Karpas-422 (cell line): Measurements from ENCODE around the gene ITGB7. TPM values are rescaled to one million over a fixed set of nuclear protein-coding genes. Genes with fewer than 3 reads are reported as not detected.

Experiments used
- DNase-seq: peaks from one replicate; pipeline ENCODE4 v3.0.0-alpha.2; 2015
- H2AFZ ChIP-seq: fragments of 200-600 bp; sonication (generic); 2 replicates; pipeline ENCODE4 v1.6.1; 2014; ENCODE audit warnings: antibody characterized with exemption, low read length, mixed read lengths
- H3K27ac ChIP-seq: fragments of 200-600 bp; sonication (generic); 2 replicates; pipeline ENCODE4 v1.5.1; 2014; ENCODE audit warnings: mild to moderate bottlenecking, low read length, moderate library complexity
- H3K27me3 ChIP-seq: fragments of 200-600 bp; sonication (generic); 2 replicates; pipeline ENCODE4 v1.6.1; 2014; ENCODE audit warnings: low read length, mixed read lengths
- H3K36me3 ChIP-seq: fragments of 200-600 bp; sonication (generic); 2 replicates; pipeline ENCODE4 v1.6.1; 2014; ENCODE audit warnings: low read length, mixed read lengths; ENCODE audit not compliant: insufficient read depth
- H3K4me1 ChIP-seq: fragments of 200-600 bp; sonication (generic); 2 replicates; pipeline ENCODE4 v1.6.1; 2014; ENCODE audit warnings: mild to moderate bottlenecking, low read length, mixed read lengths
- H3K4me2 ChIP-seq: fragments of 200-600 bp; sonication (generic); 2 replicates; pipeline ENCODE4 v1.6.1; 2014; ENCODE audit warnings: low read length, low read depth, mild to moderate bottlenecking; ENCODE audit not compliant: poor library complexity, severe bottlenecking
- H3K4me3 ChIP-seq: fragments of 200-600 bp; sonication (generic); 2 replicates; pipeline ENCODE4 v1.5.1; 2014; ENCODE audit warnings: mild to moderate bottlenecking, antibody characterized with exemption, low read length, mixed read lengths
- H3K79me2 ChIP-seq: fragments of 200-600 bp; sonication (generic); 2 replicates; pipeline ENCODE4 v1.6.1; 2014; ENCODE audit warnings: mild to moderate bottlenecking, low read length, mixed read lengths
- H3K9ac ChIP-seq: fragments of 200-600 bp; sonication (generic); 2 replicates; pipeline ENCODE4 v1.6.0; 2014; ENCODE audit warnings: low read length
- H3K9me2 ChIP-seq: fragments of 200-600 bp; sonication (generic), shearing (Covaris generic); replicated peaks from 2 replicates; pipeline ENCODE4 v1.6.0; 2014; ENCODE audit warnings: mild to moderate bottlenecking, low read length, moderate library complexity; ENCODE audit not compliant: insufficient read depth
- H3K9me3 ChIP-seq: fragments of 300-700, 200-600 bp; sonication (generic); 2 replicates; pipeline ENCODE4 v1.6.1; 2014; ENCODE audit warnings: low read length, mixed read lengths
- H4K20me1 ChIP-seq: fragments of 200-600 bp; sonication (generic); 2 replicates; pipeline ENCODE4 v1.6.1; 2014; ENCODE audit warnings: mild to moderate bottlenecking, antibody characterized with exemption, low read length, low read depth; ENCODE audit not compliant: insufficient read depth
- total RNA-seq: library from RNA; depleted of rRNA; stranded (reverse); fragments of >200 nt; shearing (Covaris generic); gene quantifications from 2 replicates; pipeline ENCODE4 v1.2.3, GENCODE V29; 2014; ENCODE audit warnings: low replicate concordance

ITGB7 gene
- total RNA-seq, 1 experiment from 2014 or later = 124 TPM

DNA sequence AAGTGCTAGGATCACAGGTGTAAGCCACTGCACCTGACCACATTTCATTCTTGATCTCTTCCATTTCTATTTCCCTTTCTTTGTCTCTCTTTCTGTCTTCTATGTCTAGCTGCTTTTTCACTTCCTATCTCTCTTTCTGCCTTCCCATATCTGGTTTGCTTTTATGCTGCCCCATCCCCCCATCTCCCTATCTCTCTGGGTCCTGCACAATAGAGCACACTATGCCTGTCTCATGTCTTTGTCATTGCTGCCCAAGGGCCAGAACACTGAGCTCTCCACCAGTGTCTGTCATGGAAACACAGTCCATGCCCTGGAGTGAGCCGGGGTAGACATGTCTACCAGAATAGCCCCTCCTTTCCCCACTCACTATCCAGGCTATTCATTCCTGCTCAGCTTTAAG, 37.3 kb upstream of the ITGB7 start:
- no peak overlapping the region for H3K4me2 ChIP-seq
- H3K4me3 ChIP-seq = no peak overlapping the region
- no peaks in the 10 kb centered on the region for H3K36me3 ChIP-seq
- H3K27ac ChIP-seq = no peak overlapping the region
- H3K9me3 ChIP-seq = no peaks in the 10 kb centered on the region
- no peaks in the 10 kb centered on the region for H4K20me1 ChIP-seq
- H3K79me2 ChIP-seq = no peaks in the 10 kb centered on the region
- H3K9me2 ChIP-seq = no peaks in the 10 kb centered on the region
- no peak overlapping the region for H2AFZ ChIP-seq
- DNase-seq = no peak
- H3K9ac ChIP-seq = no peak overlapping the region
- no peaks in the 10 kb centered on the region for H3K27me3 ChIP-seq
- no peaks in the 10 kb centered on the region for H3K4me1 ChIP-seq

DNA sequence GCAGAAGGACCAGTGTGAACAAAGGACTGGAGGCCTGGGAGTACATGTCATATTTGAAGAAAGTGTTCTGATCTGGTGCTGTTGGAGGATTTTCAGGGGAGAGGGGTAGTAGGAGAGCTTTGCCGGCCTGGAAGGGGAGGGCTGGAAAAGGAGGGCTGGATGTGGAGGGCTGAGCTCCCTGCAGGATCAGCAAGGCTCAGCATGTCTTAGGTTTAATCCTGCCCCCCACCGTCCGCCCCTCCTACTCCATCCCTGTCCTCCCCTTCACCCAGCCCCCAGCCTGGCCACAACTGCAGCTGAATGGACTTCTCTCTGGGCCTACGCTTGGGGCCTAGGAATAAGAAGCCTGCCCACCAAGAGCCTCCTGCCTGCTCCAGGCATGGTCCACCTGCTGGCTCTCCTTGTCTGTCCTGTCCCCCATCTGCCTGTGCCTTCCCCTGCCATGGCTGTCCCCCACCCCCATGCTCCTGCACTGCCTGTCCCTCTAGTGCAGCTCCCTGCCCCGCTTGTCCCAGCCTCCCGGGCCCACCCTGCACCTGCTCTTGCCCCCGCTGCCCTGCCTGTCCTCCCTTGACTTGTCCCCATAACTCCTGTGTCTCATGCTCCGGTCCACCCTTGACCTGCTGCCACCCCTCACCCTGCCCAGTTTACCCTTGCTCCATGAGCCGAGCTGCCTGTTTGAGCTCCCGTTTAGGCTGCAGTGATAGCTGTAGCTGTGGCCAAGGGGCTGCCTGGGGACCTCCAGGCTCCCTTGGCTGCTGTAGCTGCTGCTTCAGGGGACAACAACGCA, 34.8 kb upstream of the ITGB7 start:
- Histone ChIP-seq H3K36me3 (no peaks in the 10 kb centered on the region), H2AFZ (no peak overlapping the region), H3K4me3 (no peak overlapping the region), H3K4me2 (no peak overlapping the region), H3K4me1 (no peaks in the 10 kb centered on the region), H3K27me3 (no peaks in the 10 kb centered on the region), H4K20me1 (no peaks in the 10 kb centered on the region), H3K9me2 (no peaks in the 10 kb centered on the region), H3K79me2 (no peaks in the 10 kb centered on the region), H3K9ac (no peak overlapping the region), H3K27ac (no peak overlapping the region), H3K9me3 (no peaks in the 10 kb centered on the region)
- no peak for DNase-seq

GRCh38 chr12:53239643-53240258, 32.7 kb upstream of the ITGB7 start:
- no peaks in the 10 kb centered on the region for H3K36me3 ChIP-seq
- no peaks in the 10 kb centered on the region for H3K9me2 ChIP-seq
- H3K9ac ChIP-seq = no peak overlapping the region
- no peak overlapping the region for H3K4me2 ChIP-seq
- no peak for DNase-seq
- H3K27ac ChIP-seq = no peak overlapping the region
- H3K79me2 ChIP-seq = no peaks in the 10 kb centered on the region
- no peaks in the 10 kb centered on the region for H3K9me3 ChIP-seq
- H4K20me1 ChIP-seq = no peaks in the 10 kb centered on the region
- no peak overlapping the region for H3K4me3 ChIP-seq
- no peak overlapping the region for H2AFZ ChIP-seq
- no peaks in the 10 kb centered on the region for H3K27me3 ChIP-seq
- H3K4me1 ChIP-seq = no peaks in the 10 kb centered on the region

GRCh38 chr12:53236443-53237111, 29.5 kb upstream of the ITGB7 start:
- no peak overlapping the region for H2AFZ ChIP-seq
- H3K27ac ChIP-seq = no peak overlapping the region
- H3K9me2 ChIP-seq = no peaks in the 10 kb centered on the region
- no peak for DNase-seq
- peaks cover 16% of the 10 kb centered on the region for H3K4me1 ChIP-seq
- no peak overlapping the region for H3K9ac ChIP-seq
- H3K36me3 ChIP-seq = no peaks in the 10 kb centered on the region
- no peak overlapping the region for H3K4me2 ChIP-seq
- no peaks in the 10 kb centered on the region for H3K79me2 ChIP-seq
- no peaks in the 10 kb centered on the region for H4K20me1 ChIP-seq
- H3K9me3 ChIP-seq = no peaks in the 10 kb centered on the region
- no peaks in the 10 kb centered on the region for H3K27me3 ChIP-seq
- no peak overlapping the region for H3K4me3 ChIP-seq

DNA sequence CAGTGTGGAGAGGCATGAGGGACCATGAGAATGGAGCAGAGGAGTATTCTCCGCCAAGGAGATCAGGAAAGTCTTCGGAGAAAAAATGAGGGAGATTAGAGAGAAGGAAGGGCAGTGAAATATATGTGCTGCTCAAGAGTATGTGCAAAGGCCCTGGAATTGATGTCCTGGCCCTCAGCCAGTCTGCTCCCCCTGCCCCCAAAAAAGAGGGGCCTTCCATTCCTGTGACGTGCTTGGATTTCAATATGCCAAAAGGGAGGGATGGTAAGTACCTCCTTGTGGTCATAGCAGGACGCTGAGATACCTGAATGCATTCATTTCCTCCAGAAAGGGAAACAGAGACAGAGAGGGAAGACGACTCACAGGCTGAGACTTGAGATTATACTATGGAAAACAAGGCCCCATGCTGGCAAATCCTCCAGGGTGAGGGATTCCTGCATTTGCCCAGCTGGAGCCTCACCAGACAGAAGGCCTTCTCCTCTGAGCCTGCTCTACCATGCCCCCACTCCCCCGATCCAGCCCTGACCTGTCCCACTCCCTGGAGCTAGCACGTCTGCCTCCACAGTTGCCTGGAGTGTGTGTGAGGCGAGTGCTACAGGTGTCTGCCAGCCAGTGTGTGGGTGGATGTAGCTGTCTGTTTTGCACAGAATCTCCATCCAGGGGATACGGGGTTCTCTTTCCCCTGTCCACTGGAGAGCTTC, 28.8 kb upstream of the ITGB7 start:
- Histone ChIP-seq H3K4me3 (no peak overlapping the region), H3K4me2 (no peak overlapping the region), H3K9ac (no peak overlapping the region), H3K4me1 (peaks cover 18% of the 10 kb centered on the region), H2AFZ (no peak overlapping the region), H4K20me1 (no peaks in the 10 kb centered on the region), H3K79me2 (no peaks in the 10 kb centered on the region), H3K27ac (no peak overlapping the region), H3K36me3 (no peaks in the 10 kb centered on the region), H3K9me3 (no peaks in the 10 kb centered on the region), H3K9me2 (no peaks in the 10 kb centered on the region), H3K27me3 (no peaks in the 10 kb centered on the region)
- no peak for DNase-seq

GRCh38 chr12:53235164-53235563, 28.1 kb upstream of the ITGB7 start:
- Histone ChIP-seq H3K9me3 (no peaks in the 10 kb centered on the region), H3K27ac (no peak overlapping the region), H2AFZ (no peak overlapping the region), H3K4me1 (peaks cover 18% of the 10 kb centered on the region), H3K4me2 (no peak overlapping the region), H4K20me1 (no peaks in the 10 kb centered on the region), H3K27me3 (no peaks in the 10 kb centered on the region), H3K4me3 (no peak overlapping the region), H3K36me3 (no peaks in the 10 kb centered on the region), H3K79me2 (no peaks in the 10 kb centered on the region), H3K9me2 (no peaks in the 10 kb centered on the region), H3K9ac (no peak overlapping the region)
- DNase-seq = no peak

DNA sequence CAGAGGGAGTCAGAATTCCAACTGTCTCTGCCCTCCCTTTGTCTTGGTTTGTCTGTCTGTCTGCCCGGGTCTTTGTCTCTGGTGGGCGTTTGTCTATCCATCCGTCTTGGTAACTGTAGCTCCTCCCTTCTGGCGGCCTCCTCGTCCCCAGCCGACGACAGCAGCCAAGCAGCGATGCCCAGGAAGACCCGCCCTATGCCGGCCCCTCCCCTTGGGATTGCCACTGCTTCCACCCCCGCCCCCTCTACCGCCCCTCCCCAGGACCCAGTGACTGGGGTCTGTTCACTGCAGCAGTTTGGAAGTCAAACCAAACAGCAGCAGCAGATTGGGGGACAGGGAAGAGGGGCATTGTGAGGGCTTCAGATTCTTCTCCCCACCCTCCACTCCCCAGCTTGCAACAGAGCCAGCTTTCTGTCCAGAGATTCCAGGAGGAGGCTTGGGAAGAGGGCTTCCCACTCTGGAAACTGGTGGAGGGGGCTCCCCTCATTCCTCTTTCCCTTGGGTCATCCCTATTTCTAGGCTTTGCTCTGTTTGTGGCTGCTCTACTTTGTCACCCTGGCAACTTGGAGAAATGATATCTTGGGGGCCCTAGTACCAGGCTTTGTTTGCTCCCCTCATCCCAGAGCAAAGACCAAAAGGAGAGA, 27.3 kb upstream of the ITGB7 start:
- H3K79me2 ChIP-seq = no peaks in the 10 kb centered on the region
- H3K9me3 ChIP-seq = no peaks in the 10 kb centered on the region
- H3K27ac ChIP-seq = no peak overlapping the region
- no peak overlapping the region for H3K4me3 ChIP-seq
- peaks cover 18% of the 10 kb centered on the region for H3K4me1 ChIP-seq
- H3K36me3 ChIP-seq = no peaks in the 10 kb centered on the region
- H3K9ac ChIP-seq = no peak overlapping the region
- H3K9me2 ChIP-seq = no peaks in the 10 kb centered on the region
- no peaks in the 10 kb centered on the region for H4K20me1 ChIP-seq
- H2AFZ ChIP-seq = no peak overlapping the region
- DNase-seq = no peak
- no peak overlapping the region for H3K4me2 ChIP-seq
- H3K27me3 ChIP-seq = no peaks in the 10 kb centered on the region
